HG03039 (cell line): Measurements from ENCODE around the gene PALD1.

ENCODE experiments used
- ATAC-seq: cut with Tn5 transposase; IDR thresholded peaks from one replicate; pipeline ENCODE4 v1.9.1; 2021; ENCODE audit warnings: mild to moderate bottlenecking, moderate library complexity; ENCODE audit not compliant: unreplicated experiment

Gene PALD1

DNA sequence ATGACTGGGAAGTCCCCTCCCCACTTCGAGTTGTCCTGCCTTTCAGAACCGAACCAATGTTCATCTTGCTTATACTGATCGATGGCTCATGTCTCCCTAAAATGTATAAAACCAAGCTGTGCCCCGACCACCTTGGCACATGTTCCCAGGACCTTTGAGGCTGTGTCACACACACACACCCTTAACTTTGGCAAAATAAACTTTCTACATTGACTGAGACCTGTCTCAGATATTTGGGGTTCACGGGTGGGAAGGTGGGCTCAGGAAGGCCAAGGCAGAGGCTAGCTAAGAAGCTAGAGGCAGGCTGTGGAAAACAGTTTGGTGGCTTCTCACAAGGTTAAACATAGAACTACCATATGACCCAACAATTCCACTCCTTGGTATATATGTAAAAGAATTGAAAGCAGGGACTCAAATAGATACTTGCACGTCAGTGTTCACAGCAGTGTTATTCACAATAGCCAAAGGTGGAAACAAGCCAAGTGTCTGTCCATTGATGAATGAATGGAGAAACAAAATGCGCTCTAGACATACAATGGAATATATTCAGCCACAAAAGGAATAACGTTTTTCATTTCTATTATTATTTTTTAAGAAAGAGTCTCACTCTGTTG is 108.6 kb downstream of the PALD1 start:
- no peak for ATAC-seq

GRCh38 chr10:70588255-70588654 is 109.7 kb downstream of the PALD1 start:
- no peak for ATAC-seq

DNA sequence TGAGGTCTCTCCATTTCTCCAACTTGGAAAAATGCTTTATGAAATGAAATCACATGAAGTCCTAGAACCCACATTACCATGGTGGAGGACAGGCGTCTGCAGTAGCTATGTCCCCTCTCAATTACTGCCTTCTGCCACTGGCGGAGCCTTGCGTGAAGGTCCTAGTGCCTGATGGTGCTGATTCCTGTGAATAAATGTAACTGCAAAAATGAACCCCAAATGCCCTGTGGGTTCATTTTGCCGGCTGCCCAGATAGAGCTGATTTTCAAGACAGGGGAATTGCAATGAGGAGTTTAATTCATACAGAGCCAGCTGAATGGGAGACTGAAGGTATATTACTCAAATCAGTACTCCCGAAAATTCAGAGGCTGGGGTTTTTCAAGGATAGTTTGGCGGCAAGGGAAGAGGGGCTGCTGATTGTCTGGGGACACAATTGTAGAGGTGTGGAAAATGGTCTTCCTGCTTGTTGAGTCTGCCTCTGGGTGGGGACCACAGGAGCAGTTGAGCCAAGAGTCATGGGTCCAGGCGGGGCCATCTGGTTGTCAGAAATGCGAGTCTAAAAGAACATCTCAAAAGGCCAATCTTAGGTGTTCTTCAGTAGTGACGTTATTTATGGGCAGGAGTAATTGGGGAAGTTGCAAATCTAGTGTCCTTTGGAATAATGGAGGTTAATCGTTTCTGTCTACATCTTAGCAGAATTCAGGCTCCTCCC is 110.4 kb downstream of the PALD1 start:
- ATAC-seq: no peak

- ATAC-seq: no peak
Observed at GRCh38 chr10:70589762-70590654, 111.4 kb downstream of the PALD1 start.

DNA sequence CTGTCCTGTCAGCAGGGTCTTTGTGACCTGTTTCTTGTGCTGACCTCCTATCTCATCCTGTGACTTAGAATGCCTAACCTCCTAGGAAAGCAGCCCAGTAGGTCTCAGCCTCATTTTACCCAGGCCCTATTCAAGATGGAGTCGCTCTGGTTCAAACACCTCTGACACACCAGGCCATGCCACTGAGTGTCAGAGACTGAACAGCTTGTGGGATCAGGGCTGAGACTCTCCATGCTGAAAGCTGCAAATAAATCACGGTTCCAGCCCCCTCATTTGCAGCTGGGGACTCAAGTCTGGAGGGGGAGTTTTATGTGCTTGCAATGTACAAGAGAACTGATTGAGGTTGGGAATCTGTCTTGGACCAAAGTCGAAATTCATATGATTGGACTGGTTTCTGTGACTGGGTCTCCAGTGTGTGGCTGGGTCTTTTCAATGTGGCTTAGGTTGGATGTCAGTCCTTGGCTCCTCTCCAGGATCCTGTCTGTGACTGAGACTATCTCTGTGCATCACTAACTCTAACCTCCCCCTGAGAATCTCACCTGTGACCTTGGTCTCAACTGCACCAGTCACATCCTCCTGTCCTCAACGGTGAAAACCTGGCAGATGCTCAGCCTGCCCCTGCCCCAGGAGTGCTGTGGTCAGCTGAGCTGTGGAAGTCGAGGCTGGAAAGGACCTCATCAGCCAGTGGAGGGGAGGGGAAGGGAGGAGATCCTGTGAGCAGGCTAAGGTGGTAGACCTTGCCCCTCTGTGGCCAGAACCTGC is 112.3 kb downstream of the PALD1 start:
- no peak for ATAC-seq

DNA sequence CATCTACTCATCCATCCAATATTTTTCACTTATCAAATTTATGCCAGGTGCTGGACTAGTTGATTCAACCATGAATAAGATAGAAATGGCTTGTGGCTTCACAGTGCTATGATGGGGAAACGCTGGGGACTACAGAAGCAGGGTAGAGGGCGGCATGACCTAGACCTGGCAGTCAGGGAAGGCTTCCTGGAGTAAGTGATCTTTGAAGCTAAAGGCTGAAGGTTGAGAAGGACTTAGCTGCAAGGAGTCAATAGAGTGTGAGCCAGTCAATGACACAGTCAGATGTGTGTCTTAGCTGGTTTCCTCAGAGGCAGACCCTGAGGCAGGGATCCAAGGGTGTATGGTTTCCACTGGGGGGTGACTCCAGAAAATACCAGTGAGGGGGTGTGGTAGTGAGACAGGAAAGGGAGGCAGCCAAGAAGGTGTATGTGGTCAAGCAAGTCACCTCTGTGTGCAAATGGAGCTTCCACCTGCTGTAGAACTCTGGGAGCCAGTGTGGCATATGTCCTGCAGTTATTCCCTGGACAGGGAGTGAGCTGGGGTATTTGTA is 113.7 kb downstream of the PALD1 start:
- ATAC-seq: no peak

GRCh38 chr10:70592746-70593512 is 114.4 kb downstream of the PALD1 start:
- ATAC-seq: no peak

- ATAC-seq: no peak
Observed at GRCh38 chr10:70593513-70593890, 114.9 kb downstream of the PALD1 start.

DNA sequence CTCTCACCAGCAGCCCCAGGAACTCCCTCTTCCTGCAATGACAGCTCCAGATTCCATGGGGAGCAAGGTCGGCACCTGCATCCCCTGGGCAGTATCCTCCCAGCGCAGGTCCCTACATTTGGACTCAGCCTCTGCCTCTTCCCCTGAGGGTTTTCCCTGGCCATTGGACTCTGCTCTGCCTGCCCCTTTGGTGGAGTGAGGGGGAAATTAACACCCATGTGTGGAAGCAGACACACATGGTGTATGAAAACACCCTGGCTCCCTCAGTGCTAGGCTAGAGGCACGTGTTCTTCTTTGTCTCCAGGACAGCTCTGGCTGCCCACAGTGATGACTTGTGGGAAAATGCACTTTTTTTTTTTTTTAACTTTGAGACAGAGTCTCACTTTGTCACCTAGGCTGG is 115.6 kb downstream of the PALD1 start:
- no peak for ATAC-seq

- ATAC-seq: no peak
Observed at GRCh38 chr10:70595566-70596016, 117.0 kb downstream of the PALD1 start.

GRCh38 chr10:70596110-70596798 is 117.7 kb downstream of the PALD1 start:
- ATAC-seq: no peak

GRCh38 chr10:70596860-70597809 is 118.6 kb downstream of the PALD1 start:
- no peak for ATAC-seq

DNA sequence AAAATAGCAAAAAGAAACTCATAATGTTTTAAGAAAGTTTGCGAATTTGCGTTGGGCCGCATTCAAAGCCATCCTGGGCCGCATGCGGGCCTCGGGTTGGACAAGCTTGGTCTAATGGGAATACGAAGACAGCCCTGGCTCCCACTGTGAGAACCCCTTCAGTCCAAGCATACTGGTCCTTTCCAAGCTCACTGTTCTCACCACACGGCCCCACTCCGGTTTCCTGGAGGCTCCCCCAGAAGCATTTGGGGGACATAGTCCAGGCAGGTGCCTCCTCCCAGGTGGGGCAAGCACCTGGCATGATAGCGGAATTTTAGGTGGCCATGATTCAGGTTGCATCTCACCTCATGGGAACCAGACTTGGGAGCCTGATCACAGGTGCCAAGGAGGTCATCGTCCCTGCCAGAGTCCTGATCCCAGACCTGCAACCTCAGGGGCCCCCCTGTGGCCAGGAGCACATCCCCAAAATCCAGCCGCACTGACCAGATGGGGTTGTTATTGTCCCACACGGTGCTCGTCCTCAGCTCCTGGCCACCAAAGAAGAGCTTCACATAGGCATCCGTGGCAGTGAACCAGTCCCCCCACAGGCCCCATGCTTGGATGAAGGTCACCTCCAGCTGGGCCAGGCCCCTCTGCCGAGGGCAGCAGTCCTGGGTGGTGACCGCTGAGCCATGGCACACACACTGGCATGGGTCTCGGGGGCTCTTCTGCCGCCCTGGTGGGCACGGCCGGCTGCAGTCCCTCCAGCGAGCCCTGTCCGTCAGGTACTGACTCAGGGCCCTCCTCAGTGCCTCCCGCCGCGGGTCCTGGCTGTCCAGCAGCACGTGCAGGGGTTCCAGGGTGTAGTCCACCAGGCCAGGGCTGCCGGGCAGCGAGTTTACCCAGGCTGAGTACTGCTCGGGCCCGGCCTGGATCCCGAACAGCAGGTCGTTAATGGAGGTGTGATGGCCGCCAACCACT is 119.6 kb downstream of the PALD1 start:
- ATAC-seq: no peak

DNA sequence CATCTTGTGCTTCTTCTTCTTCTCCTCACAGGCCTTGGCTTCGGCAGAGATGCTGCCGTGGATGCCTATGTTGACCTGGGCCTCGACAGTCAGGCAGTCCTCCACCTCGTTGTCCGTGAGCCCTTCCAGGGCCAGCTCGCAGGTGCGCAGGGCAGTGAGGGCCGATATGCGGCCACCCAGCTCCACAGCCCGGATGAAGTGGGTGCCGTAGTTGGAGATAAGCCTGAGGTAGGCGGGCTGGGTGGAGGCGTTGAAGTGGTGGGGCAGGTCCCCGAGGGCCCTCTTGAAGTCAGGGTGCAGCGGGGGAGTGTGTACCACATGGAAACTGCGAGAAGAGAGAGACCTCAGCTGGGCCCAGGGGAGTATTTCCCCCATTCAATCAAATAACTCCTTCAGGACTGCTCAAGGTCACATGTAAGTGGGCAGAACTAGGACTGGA is 120.3 kb downstream of the PALD1 start:
- ATAC-seq: no peak

- ATAC-seq: no peak
Observed at GRCh38 chr10:70599319-70599718, 120.8 kb downstream of the PALD1 start.

DNA sequence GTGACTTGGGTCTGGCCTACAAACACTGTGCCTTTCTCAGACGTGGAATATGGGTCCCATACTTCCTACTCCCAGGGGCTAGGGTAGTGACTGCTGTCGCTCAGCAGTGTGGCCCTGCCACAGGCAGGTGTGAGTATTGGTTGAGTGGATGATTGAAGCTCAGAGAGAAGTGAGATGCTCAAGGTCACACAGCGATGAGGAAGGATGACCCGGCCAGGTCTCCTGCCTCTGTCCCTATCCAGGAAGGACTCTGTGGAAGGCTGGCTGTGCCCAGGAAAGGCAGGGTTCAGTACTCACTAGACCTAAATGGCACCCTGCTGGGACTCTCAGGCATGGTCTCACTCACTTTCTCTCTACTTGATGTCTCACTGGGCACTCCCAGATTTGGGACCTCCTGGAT is 121.2 kb downstream of the PALD1 start:
- ATAC-seq: no peak
